ENCODE measurements around the gene USO1. TPM values are rescaled to one million over a fixed set of nuclear protein-coding genes. Genes with fewer than 3 reads are reported as not detected.

USO1 gene
- total and polyA plus RNA-seq, 2 of the 13 experiments (the other 11 are each of a cell fraction or from before 2014, with no cell fraction given): 52.2 to 87.7 TPM

DNA sequence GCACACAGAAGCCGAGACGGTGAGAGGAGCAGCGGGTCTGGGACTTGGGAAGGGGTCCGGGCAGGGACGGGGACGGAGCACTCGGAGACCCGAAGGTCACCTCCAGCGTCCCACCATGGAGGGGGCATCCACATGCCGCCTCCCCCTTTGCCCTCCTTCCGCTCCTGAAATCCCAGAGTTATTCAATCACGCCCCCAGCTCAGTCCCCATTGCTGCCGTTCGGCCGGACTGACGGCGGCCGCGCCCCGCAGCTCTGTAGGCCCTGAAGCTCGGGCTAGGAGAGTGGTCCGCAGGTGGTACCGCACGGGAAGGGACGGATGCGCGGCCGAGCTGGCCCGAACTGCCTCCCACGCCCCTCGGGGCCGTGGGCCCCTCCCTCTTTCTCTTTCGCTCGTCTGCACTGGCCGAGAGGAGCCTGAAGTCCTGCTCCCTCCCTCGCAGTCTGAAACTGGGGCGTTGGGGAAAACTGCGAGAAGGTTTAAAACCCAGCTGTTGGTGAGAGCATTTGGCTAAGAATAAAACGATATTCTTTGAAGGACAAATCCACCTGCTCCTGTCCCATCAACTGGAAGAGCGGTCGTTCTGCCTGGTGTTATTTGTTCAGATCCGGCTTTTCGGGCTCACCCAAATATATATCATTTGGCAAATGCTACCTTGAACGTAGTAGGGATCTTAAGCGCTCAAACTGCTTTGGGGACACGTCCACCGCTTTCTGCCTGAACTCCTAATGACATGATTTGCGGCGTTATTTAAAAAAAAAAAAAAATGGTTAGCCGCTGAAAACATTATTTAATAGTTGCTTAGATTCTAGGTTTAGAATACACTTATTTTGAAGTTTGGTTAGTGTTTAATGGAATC lies 719 bp downstream of the USO1 start (continued):
- TF ChIP-seq, protein P1, sequence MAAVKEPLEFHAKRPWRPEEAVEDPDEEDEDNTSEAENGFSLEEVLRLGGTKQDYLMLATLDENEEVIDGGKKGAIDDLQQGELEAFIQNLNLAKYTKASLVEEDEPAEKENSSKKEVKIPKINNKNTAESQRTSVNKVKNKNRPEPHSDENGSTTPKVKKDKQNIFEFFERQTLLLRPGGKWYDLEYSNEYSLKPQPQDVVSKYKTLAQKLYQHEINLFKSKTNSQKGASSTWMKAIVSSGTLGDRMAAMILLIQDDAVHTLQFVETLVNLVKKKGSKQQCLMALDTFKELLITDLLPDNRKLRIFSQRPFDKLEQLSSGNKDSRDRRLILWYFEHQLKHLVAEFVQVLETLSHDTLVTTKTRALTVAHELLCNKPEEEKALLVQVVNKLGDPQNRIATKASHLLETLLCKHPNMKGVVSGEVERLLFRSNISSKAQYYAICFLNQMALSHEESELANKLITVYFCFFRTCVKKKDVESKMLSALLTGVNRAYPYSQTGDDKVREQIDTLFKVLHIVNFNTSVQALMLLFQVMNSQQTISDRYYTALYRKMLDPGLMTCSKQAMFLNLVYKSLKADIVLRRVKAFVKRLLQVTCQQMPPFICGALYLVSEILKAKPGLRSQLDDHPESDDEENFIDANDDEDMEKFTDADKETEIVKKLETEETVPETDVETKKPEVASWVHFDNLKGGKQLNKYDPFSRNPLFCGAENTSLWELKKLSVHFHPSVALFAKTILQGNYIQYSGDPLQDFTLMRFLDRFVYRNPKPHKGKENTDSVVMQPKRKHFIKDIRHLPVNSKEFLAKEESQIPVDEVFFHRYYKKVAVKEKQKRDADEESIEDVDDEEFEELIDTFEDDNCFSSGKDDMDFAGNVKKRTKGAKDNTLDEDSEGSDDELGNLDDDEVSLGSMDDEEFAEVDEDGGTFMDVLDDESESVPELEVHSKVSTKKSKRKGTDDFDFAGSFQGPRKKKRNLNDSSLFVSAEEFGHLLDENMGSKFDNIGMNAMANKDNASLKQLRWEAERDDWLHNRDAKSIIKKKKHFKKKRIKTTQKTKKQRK (IDR thresholded peaks at IDR 0.05; ENCODE audit: low read length): no peak
- TF ChIP-seq MAFK (conservative IDR thresholded peaks at IDR 0.05 in 1 of 2, IDR thresholded peaks at IDR 0.05 in 1 of 2; ENCODE audit: low read length in 2 of 2) (no peak), SPEN (CRISPR knock-in tag; IDR thresholded peaks at IDR 0.05; ENCODE audit: low read depth) (no peak; the same call in 1 of the 2 replicates), HDAC2 (CRISPR knock-in tag; IDR thresholded peaks at IDR 0.05) (peak; percentile 57; the same call in 1 of the 2 replicates), ZNF75D (CRISPR knock-in tag; IDR thresholded peaks at IDR 0.05; ENCODE audit: borderline replicate concordance) (no peak), PITX1 (CRISPR knock-in tag; IDR thresholded peaks at IDR 0.05) (no peak), ASH2L (IDR thresholded peaks at IDR 0.05; ENCODE audit: insufficient read length, low read depth, low read length) (no peak), PAWR (CRISPR knock-in tag; IDR thresholded peaks at IDR 0.05; ENCODE audit: borderline replicate concordance) (no peak), ZBTB34 (CRISPR knock-in tag; IDR thresholded peaks at IDR 0.05) (no peak), STAG1 (CRISPR knock-in tag; IDR thresholded peaks at IDR 0.05) (no peak), RXRB (CRISPR knock-in tag; IDR thresholded peaks at IDR 0.05; ENCODE audit: borderline replicate concordance) (peak; percentile 33; the same call in 1 of the 2 replicates), CBFB (CRISPR knock-in tag; IDR thresholded peaks at IDR 0.05) (peak; percentile 50; the same call in 1 of the 2 replicates), HMGXB4 (CRISPR knock-in tag; IDR thresholded peaks at IDR 0.05; ENCODE audit: borderline replicate concordance in 1 of 2, low read depth in 1 of 2) (no peak; a peak in 2 of 4 replicates), ZNF317 (CRISPR knock-in tag; IDR thresholded peaks at IDR 0.05) (0 out of 2 replicates have a peak, but pooled peaks have one; percentile 22), MBD4 (IDR thresholded peaks at IDR 0.05; ENCODE audit: borderline replicate concordance, low read length) (no peak), ZNF333 (CRISPR knock-in tag; IDR thresholded peaks at IDR 0.05; ENCODE audit: borderline replicate concordance) (no peak), ZNF567 (CRISPR knock-in tag; IDR thresholded peaks at IDR 0.05; ENCODE audit: borderline replicate concordance) (0 out of 2 replicates have a peak, but pooled peaks have one; percentile 12), TOE1 (CRISPR knock-in tag; IDR thresholded peaks at IDR 0.05) (peak; percentile 28; the same call in 1 of the 2 replicates), ZNF256 (CRISPR knock-in tag; conservative IDR thresholded peaks at IDR 0.05) (no peak)
- TF ChIP-seq, protein P2, sequence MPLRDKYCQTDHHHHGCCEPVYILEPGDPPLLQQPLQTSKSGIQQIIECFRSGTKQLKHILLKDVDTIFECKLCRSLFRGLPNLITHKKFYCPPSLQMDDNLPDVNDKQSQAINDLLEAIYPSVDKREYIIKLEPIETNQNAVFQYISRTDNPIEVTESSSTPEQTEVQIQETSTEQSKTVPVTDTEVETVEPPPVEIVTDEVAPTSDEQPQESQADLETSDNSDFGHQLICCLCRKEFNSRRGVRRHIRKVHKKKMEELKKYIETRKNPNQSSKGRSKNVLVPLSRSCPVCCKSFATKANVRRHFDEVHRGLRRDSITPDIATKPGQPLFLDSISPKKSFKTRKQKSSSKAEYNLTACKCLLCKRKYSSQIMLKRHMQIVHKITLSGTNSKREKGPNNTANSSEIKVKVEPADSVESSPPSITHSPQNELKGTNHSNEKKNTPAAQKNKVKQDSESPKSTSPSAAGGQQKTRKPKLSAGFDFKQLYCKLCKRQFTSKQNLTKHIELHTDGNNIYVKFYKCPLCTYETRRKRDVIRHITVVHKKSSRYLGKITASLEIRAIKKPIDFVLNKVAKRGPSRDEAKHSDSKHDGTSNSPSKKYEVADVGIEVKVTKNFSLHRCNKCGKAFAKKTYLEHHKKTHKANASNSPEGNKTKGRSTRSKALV (CRISPR knock-in tag; IDR thresholded peaks at IDR 0.05): no peak
